HCT116 (cell line): ENCODE results near the gene SEMA6D. TPM values are rescaled to one million over a fixed set of nuclear protein-coding genes. Genes with fewer than 3 reads are reported as not detected.

Experiments
- ATAC-seq: fragments of 200-7000 bp; cut with Tn5 transposase; 2 replicates; pipeline ENCODE4 v1.9.1; 2020; ENCODE audit warnings: mild to moderate bottlenecking, moderate library complexity
- BruUV-seq: library from RNA; stranded (reverse); fragments of 400-500 nt; replicated peaks from 2 replicates; lab custom pipeline; 2021; lab: Mats Ljungman, UMichigan
- CTCF ChIA-PET: fragments of 300-600 bp; sonication (Branson Sonifier 250); formaldehyde crosslinking; loops from one replicate; lab custom pipeline; 2021; ENCODE audit warnings: antibody characterized with exemption; lab: Charles Lee
- POLR2A ChIA-PET: fragments of 300-600, 350-600 bp; sonication (Branson Sonifier 250); formaldehyde crosslinking; loops from one replicate; lab custom pipeline; 2021; ENCODE audit warnings: antibody characterized with exemption; lab: Charles Lee
- RAD21 ChIA-PET, 2 experiments: fragments of 300-600 bp; sonication (Branson Sonifier 250); formaldehyde crosslinking; loops; one replicate each; lab custom pipeline; 2023; ENCODE audit warnings: low total read pairs in 2 of 2; ENCODE audit not compliant: uncharacterized antibody in 2 of 2, unreplicated experiment in 2 of 2, low non-redundant PET in 1 of 2; lab: Charles Lee
- DNase-seq: peaks from one replicate; pipeline ENCODE4 v3.0.0-alpha.2; 2010; ENCODE audit warnings: low read depth, low spot score
- H2AFZ ChIP-seq: fragments of 200-600 bp; shearing (Covaris generic), sonication (generic); 2 replicates; pipeline ENCODE4 v1.6.1; 2017; ENCODE audit warnings: low read depth, mixed run types, mixed read lengths, antibody characterized with exemption, low read length; ENCODE audit not compliant: poor library complexity, severe bottlenecking
- H3K27ac ChIP-seq: 2 replicates; pipeline ENCODE4 v1.5.1; 2012; ENCODE audit warnings: low read depth, low read length
- H3K27me3 ChIP-seq: fragments of 200-600 bp; sonication (generic); 2 replicates; pipeline ENCODE4 v1.6.1; 2016; ENCODE audit warnings: mixed run types, low read length, mixed read lengths; ENCODE audit not compliant: insufficient read depth
- H3K36me3 ChIP-seq, 2 experiments: fragments of 200-500 bp in 1 of 2; fragments of 200-600 bp in 1 of 2; sonication (Bioruptor generic) in 1 of 2; sonication (generic) in 1 of 2; 2 replicates each; pipeline versions ENCODE4 v1.5.1 to v1.6.1; 2014 to 2016; ENCODE audit warnings: low read length in 2 of 2, inconsistent platforms in 1 of 2, mixed read lengths in 1 of 2, mixed run types in 1 of 2; ENCODE audit not compliant: insufficient read depth in 2 of 2, control insufficient read depth in 1 of 2
- H3K4me1 ChIP-seq, 2 experiments: fragments of 200-600 bp in 1 of 2; sonication (generic) in 1 of 2; 2 replicates each; pipeline versions ENCODE4 v1.5.1 to v1.6.1; 2012 to 2017; ENCODE audit warnings: low read length in 2 of 2, inconsistent platforms in 1 of 2, mild to moderate bottlenecking in 1 of 2, mixed read lengths in 1 of 2, mixed run types in 1 of 2, moderate library complexity in 1 of 2; ENCODE audit not compliant: insufficient read depth in 2 of 2, control insufficient read depth in 1 of 2
- H3K4me2 ChIP-seq: fragments of 200-600 bp; sonication (generic); 2 replicates; pipeline ENCODE4 v1.6.1; 2017; ENCODE audit warnings: mixed run types, low read length, mixed read lengths
- H3K4me3 ChIP-seq, 2 experiments: fragments of 200-600 bp in 1 of 2; sonication (generic) in 1 of 2; replicated peaks in 1 of 2; 2 replicates each; pipeline ENCODE4 v1.5.1; 2011 to 2016; ENCODE audit warnings: low read length in 2 of 2, control low read depth in 1 of 2, low read depth in 1 of 2, mild to moderate bottlenecking in 1 of 2, mixed read lengths in 1 of 2, mixed run types in 1 of 2
- H3K79me2 ChIP-seq: fragments of 200-600 bp; sonication (generic); 2 replicates; pipeline ENCODE4 v1.6.1; 2017; ENCODE audit warnings: mild to moderate bottlenecking, mixed run types, low read length, moderate library complexity, mixed read lengths; ENCODE audit not compliant: insufficient read depth
- H3K9ac ChIP-seq: fragments of 200-600 bp; sonication (generic); 2 replicates; pipeline ENCODE4 v1.6.1; 2016; ENCODE audit warnings: low read length, mixed read lengths
- H3K9me2 ChIP-seq: fragments of 200-600 bp; sonication (generic), shearing (Covaris generic); 2 replicates; pipeline ENCODE4 v1.6.1; 2017; ENCODE audit warnings: mixed run types, mild to moderate bottlenecking, moderate library complexity; ENCODE audit not compliant: insufficient read depth
- H3K9me3 ChIP-seq, 2 experiments: fragments of 200-500 bp in 1 of 2; fragments of 200-600 bp in 1 of 2; sonication (Bioruptor generic) in 1 of 2; sonication (generic) in 1 of 2; 2 replicates each; pipeline ENCODE4 v1.6.1; 2014 to 2017; ENCODE audit warnings: low read length in 2 of 2, mixed read lengths in 2 of 2, inconsistent platforms in 1 of 2, low read depth in 1 of 2, mild to moderate bottlenecking in 1 of 2, mixed run types in 1 of 2, moderate library complexity in 1 of 2; ENCODE audit not compliant: control insufficient read depth in 1 of 2, insufficient read depth in 1 of 2
- H4K20me1 ChIP-seq: fragments of 200-600 bp; sonication (generic), shearing (Covaris generic); 2 replicates; pipeline ENCODE4 v1.6.1; 2017; ENCODE audit warnings: mixed run types, mild to moderate bottlenecking, moderate library complexity; ENCODE audit not compliant: insufficient read depth
- ATF3 ChIP-seq: IDR thresholded peaks from 2 replicates; pipeline ENCODE4 v1.6.1; 2012
- CBX3 ChIP-seq: IDR thresholded peaks from 2 replicates; pipeline ENCODE4 v1.6.1; 2012; ENCODE audit warnings: low read depth
- CTCF ChIP-seq, 3 experiments: fragments of 200-600 bp in 1 of 3; sonication (generic) in 1 of 3; IDR thresholded peaks in 2 of 3; conservative IDR thresholded peaks in 1 of 3; 2 replicates each; pipeline ENCODE4 v1.5.1; 2012 to 2017; ENCODE audit warnings: low read depth in 2 of 3, low read length in 2 of 3, antibody characterized with exemption in 1 of 3, borderline replicate concordance in 1 of 3, control low read depth in 1 of 3, mild to moderate bottlenecking in 1 of 3, mixed read lengths in 1 of 3, mixed run types in 1 of 3, moderate library complexity in 1 of 3; ENCODE audit not compliant: insufficient read depth in 1 of 3
- EGR1 ChIP-seq: IDR thresholded peaks from 2 replicates; pipeline ENCODE4 v1.6.1; 2012; ENCODE audit warnings: low read depth
- EZH2 ChIP-seq: fragments of 200-600 bp; sonication (generic); IDR thresholded peaks from 2 replicates; pipeline ENCODE4 v1.6.1; 2017; ENCODE audit warnings: antibody characterized with exemption, mixed run types
- EZH2phosphoT487 ChIP-seq: fragments of 200-600 bp; IDR thresholded peaks from 2 replicates; pipeline ENCODE4 v1.6.1; 2018; ENCODE audit warnings: antibody characterized with exemption, borderline replicate concordance
- FOSL1 ChIP-seq: IDR thresholded peaks from 2 replicates; pipeline ENCODE4 v1.6.1; 2012; ENCODE audit warnings: low read depth
- MAX ChIP-seq: IDR thresholded peaks from 2 replicates; pipeline ENCODE4 v1.6.1; 2012
- POLR2AphosphoS5 ChIP-seq: IDR thresholded peaks from 2 replicates; pipeline ENCODE4 v1.6.1; 2011; ENCODE audit warnings: mild to moderate bottlenecking, low read depth, low read length, moderate library complexity
- RAD21 ChIP-seq: IDR thresholded peaks from 2 replicates; pipeline ENCODE4 v1.6.1; 2012; ENCODE audit warnings: low read depth, mild to moderate bottlenecking
- SP1 ChIP-seq: IDR thresholded peaks from 2 replicates; pipeline ENCODE4 v1.6.1; 2012; ENCODE audit warnings: low read depth
- SRF ChIP-seq: IDR thresholded peaks from 2 replicates; pipeline ENCODE4 v1.6.1; 2012; ENCODE audit warnings: low read depth
- ZNF274 ChIP-seq: fragments of 200-500 bp; sonication (Bioruptor generic); IDR thresholded peaks from 2 replicates; pipeline ENCODE4 v1.6.1; 2014; ENCODE audit warnings: mild to moderate bottlenecking, low read depth, low read length, inconsistent platforms
- intact Hi-C: fragments of 100-400 bp; cut with micrococcal nuclease; formaldehyde crosslinking; loops from 2 replicates; pipeline ENCODE4 v1.10.0; 2022
- total RNA-seq: library from RNA; stranded (reverse); gene quantifications from one replicate; pipeline ENCODE4 v1.2.1, GENCODE V29; 2021; ENCODE audit not compliant: unreplicated experiment
- TF ChIP-seq, protein P1 (sequence below): IDR thresholded peaks from 2 replicates; pipeline ENCODE4 v1.6.1; 2012; ENCODE audit warnings: low read depth

SEMA6D gene
- total RNA-seq, 1 experiment from 2014 or later = 0.02 TPM

- Histone ChIP-seq H4K20me1 (no peaks in the 10 kb centered on the region), H3K36me3 (no peaks in the 10 kb centered on the region), H3K27ac (no peak overlapping the region), H3K9me3 (peaks cover 11 to 41% of the 10 kb centered on the region in 2 experiments; a peak in 2 of 4 replicates), H2AFZ (no peak overlapping the region), H3K27me3 (no peaks in the 10 kb centered on the region)
- ATAC-seq = no peak
- no TSS peak for BruUV-seq
- ChIA-PET POLR2A (no interaction called here), CTCF (no interaction called here), RAD21 (no interaction called here)
- intact Hi-C loops = no loop called here
- no peak for DNase-seq
- no peak for TF ChIP-seq SP1
- TF ChIP-seq EZH2 = no peak
- TF ChIP-seq EZH2phosphoT487 = no peak
- no peak for TF ChIP-seq POLR2AphosphoS5
- no peak for TF ChIP-seq SRF
- no peak for TF ChIP-seq EGR1
- no peak for TF ChIP-seq CBX3
- TF ChIP-seq, protein P1, sequence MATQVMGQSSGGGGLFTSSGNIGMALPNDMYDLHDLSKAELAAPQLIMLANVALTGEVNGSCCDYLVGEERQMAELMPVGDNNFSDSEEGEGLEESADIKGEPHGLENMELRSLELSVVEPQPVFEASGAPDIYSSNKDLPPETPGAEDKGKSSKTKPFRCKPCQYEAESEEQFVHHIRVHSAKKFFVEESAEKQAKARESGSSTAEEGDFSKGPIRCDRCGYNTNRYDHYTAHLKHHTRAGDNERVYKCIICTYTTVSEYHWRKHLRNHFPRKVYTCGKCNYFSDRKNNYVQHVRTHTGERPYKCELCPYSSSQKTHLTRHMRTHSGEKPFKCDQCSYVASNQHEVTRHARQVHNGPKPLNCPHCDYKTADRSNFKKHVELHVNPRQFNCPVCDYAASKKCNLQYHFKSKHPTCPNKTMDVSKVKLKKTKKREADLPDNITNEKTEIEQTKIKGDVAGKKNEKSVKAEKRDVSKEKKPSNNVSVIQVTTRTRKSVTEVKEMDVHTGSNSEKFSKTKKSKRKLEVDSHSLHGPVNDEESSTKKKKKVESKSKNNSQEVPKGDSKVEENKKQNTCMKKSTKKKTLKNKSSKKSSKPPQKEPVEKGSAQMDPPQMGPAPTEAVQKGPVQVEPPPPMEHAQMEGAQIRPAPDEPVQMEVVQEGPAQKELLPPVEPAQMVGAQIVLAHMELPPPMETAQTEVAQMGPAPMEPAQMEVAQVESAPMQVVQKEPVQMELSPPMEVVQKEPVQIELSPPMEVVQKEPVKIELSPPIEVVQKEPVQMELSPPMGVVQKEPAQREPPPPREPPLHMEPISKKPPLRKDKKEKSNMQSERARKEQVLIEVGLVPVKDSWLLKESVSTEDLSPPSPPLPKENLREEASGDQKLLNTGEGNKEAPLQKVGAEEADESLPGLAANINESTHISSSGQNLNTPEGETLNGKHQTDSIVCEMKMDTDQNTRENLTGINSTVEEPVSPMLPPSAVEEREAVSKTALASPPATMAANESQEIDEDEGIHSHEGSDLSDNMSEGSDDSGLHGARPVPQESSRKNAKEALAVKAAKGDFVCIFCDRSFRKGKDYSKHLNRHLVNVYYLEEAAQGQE = no peak
- TF ChIP-seq MAX = no peak
- TF ChIP-seq CTCF (IDR thresholded peaks at IDR 0.05 in 2 of 3, conservative IDR thresholded peaks at IDR 0.05 in 1 of 3; ENCODE audit: borderline replicate concordance in 1 of 3, insufficient read depth in 1 of 3, low read depth in 2 of 3, low read length in 2 of 3) = no peak
- TF ChIP-seq ZNF274 = no peak
- no peak for TF ChIP-seq FOSL1
- TF ChIP-seq RAD21 = no peak
- no peak for TF ChIP-seq ATF3
- TF ChIP-seq, all 23 proteins: peak for 0
- no peak overlapping the region for H3K4me3 ChIP-seq
- no peak overlapping the region for H3K4me2 ChIP-seq
- H3K4me1 ChIP-seq = no peaks in the 10 kb centered on the region
- no peaks in the 10 kb centered on the region for H3K9me2 ChIP-seq
- H3K9ac ChIP-seq = no peak overlapping the region
- no peaks in the 10 kb centered on the region for H3K79me2 ChIP-seq
Observed at GRCh38 chr15:47674586-47675232, 42.6 kb upstream of the SEMA6D start.
